ENCODE measurements around the gene VASH2. TPM values are rescaled to one million over a fixed set of nuclear protein-coding genes. Genes with fewer than 3 reads are reported as not detected.

Gene VASH2
- total RNA-seq, 2 experiments from 2014 or later = 0.34 to 0.53 TPM

- ATAC-seq = no peak
- intact Hi-C loops (cut with DNase I, micrococcal nuclease) = no loop called here
- no peaks in the 10 kb centered on the region for H3K9me3 Mint-ChIP-seq (ENCODE audit: low read depth)
- H3K4me3 Mint-ChIP-seq = no peak overlapping the region
- no peaks in the 10 kb centered on the region for H3K36me3 Mint-ChIP-seq (ENCODE audit: low read depth)
- no peak overlapping the region for H3K27ac Mint-ChIP-seq
- POLR2A ChIA-PET = no interaction called here
- CTCF ChIA-PET = interaction anchor here (1.3 kb wide), 1 partner anchor 11 kb away, joined by 4 read pairs; no protein-coding TSS in a partner anchor
- H3K4me1 Mint-ChIP-seq = no peaks in the 10 kb centered on the region
- no peak for DNase-seq
- H3K27me3 Mint-ChIP-seq = no peaks in the 10 kb centered on the region
Measured at GRCh38 chr1:212933815-212934471, 16.4 kb upstream of the VASH2 start.

DNA sequence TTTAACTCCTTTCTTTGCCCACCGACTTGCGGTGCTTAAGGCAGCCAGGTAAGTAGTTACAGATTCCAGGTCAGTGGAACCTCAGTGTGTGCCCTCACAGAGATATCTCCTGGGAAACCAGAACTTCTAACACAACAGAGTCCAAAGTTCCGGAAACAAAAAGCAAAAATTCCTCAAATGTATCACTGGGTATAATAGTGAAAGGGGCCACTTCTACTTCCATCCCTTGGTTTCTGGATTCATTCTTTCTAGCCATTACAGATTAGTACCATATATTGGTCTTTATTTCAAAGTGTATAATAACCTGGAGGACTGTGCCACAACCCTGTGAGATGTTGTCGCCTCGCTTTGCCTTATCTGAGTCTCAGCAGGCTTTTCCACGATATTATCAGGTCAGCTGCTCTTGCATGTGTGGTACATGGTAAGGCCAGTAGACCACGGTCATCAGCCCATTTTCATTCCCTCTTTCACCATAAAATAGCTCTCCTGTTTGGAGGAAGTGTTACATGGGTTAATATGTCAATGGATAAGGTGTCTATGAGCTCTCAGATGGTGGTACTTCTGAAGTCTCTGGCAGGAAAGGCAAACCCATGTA is 14.9 kb upstream of the VASH2 start:
- no peak overlapping the region for H3K27ac Mint-ChIP-seq
- intact Hi-C loops (cut with DNase I, micrococcal nuclease) = no loop called here
- POLR2A ChIA-PET = no interaction called here

DNA sequence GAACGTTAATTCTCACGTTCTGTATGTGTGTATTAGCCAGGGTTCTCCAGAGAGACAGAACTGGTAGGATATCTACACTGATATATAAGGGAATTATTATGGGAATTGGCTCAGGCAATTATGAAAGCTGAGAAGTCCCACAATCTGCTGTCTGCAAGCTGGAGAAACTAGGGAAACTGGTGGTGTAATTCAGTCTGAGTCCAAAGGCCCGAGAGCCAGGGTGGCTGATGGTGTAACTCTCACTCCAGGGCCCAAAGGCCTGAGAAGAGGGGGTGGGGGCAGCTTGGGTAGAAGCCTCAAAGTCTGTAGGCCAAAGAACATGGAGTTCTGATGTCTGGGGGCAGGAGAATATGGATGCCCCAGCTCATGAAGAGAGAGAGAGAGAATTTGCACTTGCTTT is 13.3 kb upstream of the VASH2 start:
- no peak for DNase-seq
- CTCF ChIA-PET = interaction anchor here (0.6 kb wide), 1 partner anchor 15 kb away, joined by 3 read pairs; no protein-coding TSS in a partner anchor
- H3K27me3 Mint-ChIP-seq = no peaks in the 10 kb centered on the region
- H3K36me3 Mint-ChIP-seq (ENCODE audit: low read depth) = no peaks in the 10 kb centered on the region
- H3K4me3 Mint-ChIP-seq = no peak overlapping the region
- no peaks in the 10 kb centered on the region for H3K4me1 Mint-ChIP-seq
- no peak overlapping the region for H3K27ac Mint-ChIP-seq
- POLR2A ChIA-PET = no interaction called here
- no peaks in the 10 kb centered on the region for H3K9me3 Mint-ChIP-seq (ENCODE audit: low read depth)
- intact Hi-C loops (cut with DNase I, micrococcal nuclease) = no loop called here
- no peak for ATAC-seq

More for the DNA sequence above, 14.9 kb upstream of the VASH2 start:
- CTCF ChIA-PET = interaction anchor here (0.7 kb wide), 1 partner anchor 479 kb away, joined by 3 read pairs; no protein-coding TSS in a partner anchor
- Mint-ChIP-seq H3K4me1 (no peaks in the 10 kb centered on the region), H3K27me3 (no peaks in the 10 kb centered on the region), H3K36me3 (ENCODE audit: low read depth) (no peaks in the 10 kb centered on the region), H3K4me3 (no peak overlapping the region), H3K9me3 (ENCODE audit: low read depth) (no peaks in the 10 kb centered on the region)
- ATAC-seq (no peak), DNase-seq (no peak)

- no peak for ATAC-seq
- Mint-ChIP-seq H3K27ac (no peak overlapping the region), H3K27me3 (no peaks in the 10 kb centered on the region), H3K4me1 (no peaks in the 10 kb centered on the region), H3K9me3 (ENCODE audit: low read depth) (no peaks in the 10 kb centered on the region), H3K4me3 (no peak overlapping the region), H3K36me3 (ENCODE audit: low read depth) (no peaks in the 10 kb centered on the region)
- intact Hi-C loops (cut with DNase I, micrococcal nuclease) = no loop called here
- POLR2A ChIA-PET = no interaction called here
- DNase-seq = no peak
- CTCF ChIA-PET = no interaction called here
Measured at GRCh38 chr1:212938846-212939245, 11.5 kb upstream of the VASH2 start.

- DNase-seq (no peak), ATAC-seq (no peak)
- Mint-ChIP-seq H3K27ac (no peak overlapping the region), H3K27me3 (peaks cover 1% of the 10 kb centered on the region), H3K9me3 (ENCODE audit: low read depth) (no peaks in the 10 kb centered on the region), H3K4me3 (no peak overlapping the region), H3K4me1 (no peaks in the 10 kb centered on the region), H3K36me3 (ENCODE audit: low read depth) (no peaks in the 10 kb centered on the region)
- POLR2A ChIA-PET = no interaction called here
- intact Hi-C loops (cut with DNase I, micrococcal nuclease) = loop anchor here in 1 of 2 experiments (5.0 kb wide), 1 partner anchor 594 kb away; no protein-coding TSS in a partner anchor
- CTCF ChIA-PET = interaction anchor here (0.6 kb wide), 1 partner anchor 860 kb away, joined by 3 read pairs; no protein-coding TSS in a partner anchor
Measured at GRCh38 chr1:212941452-212941851, 8.9 kb upstream of the VASH2 start.

- no peaks in the 10 kb centered on the region for H3K4me1 Mint-ChIP-seq
- intact Hi-C loops (cut with DNase I, micrococcal nuclease) = loop anchor here in 1 of 2 experiments (5.0 kb wide), 1 partner anchor 596 kb away; no protein-coding TSS in a partner anchor
- no peak overlapping the region for H3K4me3 Mint-ChIP-seq
- DNase-seq (no peak), ATAC-seq (no peak)
- no peaks in the 10 kb centered on the region for H3K9me3 Mint-ChIP-seq (ENCODE audit: low read depth)
- H3K27me3 Mint-ChIP-seq = peaks cover 1% of the 10 kb centered on the region
- ChIA-PET CTCF (interaction anchor here (0.7 kb wide), 1 partner anchor 19 kb away, joined by 5 read pairs; no protein-coding TSS in a partner anchor), POLR2A (no interaction called here)
- H3K27ac Mint-ChIP-seq = no peak overlapping the region
- H3K36me3 Mint-ChIP-seq (ENCODE audit: low read depth) = no peaks in the 10 kb centered on the region
Measured at GRCh38 chr1:212942679-212943392, 7.5 kb upstream of the VASH2 start.

GRCh38 chr1:212943393-212943710 is 7.0 kb upstream of the VASH2 start:
- ChIA-PET POLR2A (no interaction called here), CTCF (no interaction called here)
- no peak overlapping the region for H3K27ac Mint-ChIP-seq
- ATAC-seq (no peak), DNase-seq (no peak)
- no peaks in the 10 kb centered on the region for H3K9me3 Mint-ChIP-seq (ENCODE audit: low read depth)
- intact Hi-C loops (cut with DNase I, micrococcal nuclease) = loop anchor here in 1 of 2 experiments (5.0 kb wide), 1 partner anchor 596 kb away; no protein-coding TSS in a partner anchor
- H3K4me3 Mint-ChIP-seq = no peak overlapping the region
- H3K4me1 Mint-ChIP-seq = no peaks in the 10 kb centered on the region
- H3K36me3 Mint-ChIP-seq (ENCODE audit: low read depth) = no peaks in the 10 kb centered on the region
- peaks cover 1% of the 10 kb centered on the region for H3K27me3 Mint-ChIP-seq

- Mint-ChIP-seq H3K4me3 (no peak overlapping the region), H3K27ac (no peak overlapping the region), H3K9me3 (ENCODE audit: low read depth) (no peaks in the 10 kb centered on the region), H3K27me3 (peaks cover 8% of the 10 kb centered on the region), H3K36me3 (ENCODE audit: low read depth) (no peaks in the 10 kb centered on the region), H3K4me1 (no peaks in the 10 kb centered on the region)
- ChIA-PET POLR2A (no interaction called here), CTCF (no interaction called here)
- DNase-seq (no peak), ATAC-seq (no peak)
- intact Hi-C loops (cut with DNase I, micrococcal nuclease) = loop anchor here in 1 of 2 experiments (5.0 kb wide), 1 partner anchor 597 kb away; no protein-coding TSS in a partner anchor
Measured at GRCh38 chr1:212944229-212944901, 6.0 kb upstream of the VASH2 start.

GRCh38 chr1:212945056-212945455 is 5.3 kb upstream of the VASH2 start:
- DNase-seq (no peak), ATAC-seq (no peak)
- H3K9me3 Mint-ChIP-seq (ENCODE audit: low read depth) = no peaks in the 10 kb centered on the region
- H3K4me3 Mint-ChIP-seq = no peak overlapping the region
- H3K36me3 Mint-ChIP-seq (ENCODE audit: low read depth) = peaks cover under 1% of the 10 kb centered on the region
- H3K4me1 Mint-ChIP-seq = peaks cover under 1% of the 10 kb centered on the region
- CTCF ChIA-PET = no interaction called here
- no peak overlapping the region for H3K27ac Mint-ChIP-seq
- intact Hi-C loops (cut with DNase I, micrococcal nuclease) = no loop called here
- peaks cover 12% of the 10 kb centered on the region for H3K27me3 Mint-ChIP-seq
- POLR2A ChIA-PET = no interaction called here

GRCh38 chr1:212945463-212946160 is 4.7 kb upstream of the VASH2 start:
- POLR2A ChIA-PET = no interaction called here
- ATAC-seq (no peak), DNase-seq (no peak)
- Mint-ChIP-seq H3K36me3 (ENCODE audit: low read depth) (peaks cover 2% of the 10 kb centered on the region), H3K9me3 (ENCODE audit: low read depth) (no peaks in the 10 kb centered on the region), H3K27me3 (peaks cover 16% of the 10 kb centered on the region), H3K4me1 (peaks cover 3% of the 10 kb centered on the region), H3K4me3 (no peak overlapping the region), H3K27ac (no peak overlapping the region)
- intact Hi-C loops (cut with DNase I, micrococcal nuclease) = no loop called here
- CTCF ChIA-PET = interaction anchor here (1.4 kb wide), 1 partner anchor 50 kb away, joined by 4 read pairs; no protein-coding TSS in a partner anchor

DNA sequence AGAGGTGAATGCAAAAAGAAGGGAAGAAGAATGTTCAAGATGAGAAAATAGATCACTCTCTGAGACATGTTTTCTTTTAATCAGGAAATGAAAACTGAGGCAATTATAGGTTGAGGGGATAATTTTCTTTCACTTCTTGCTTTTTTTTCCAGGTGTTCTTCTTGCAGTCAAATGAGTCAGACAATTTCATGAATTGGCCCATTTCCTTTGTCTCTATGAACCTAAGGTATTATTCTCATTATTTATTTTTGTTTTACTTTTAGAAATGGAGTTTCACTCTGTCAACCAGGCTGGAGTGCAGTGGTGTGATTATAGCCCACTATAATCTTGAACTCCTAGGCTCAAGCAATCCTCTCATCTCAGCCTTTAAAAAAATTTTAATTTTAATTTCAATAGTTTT is 3.5 kb upstream of the VASH2 start:
- intact Hi-C loops (cut with DNase I, micrococcal nuclease) = no loop called here
- POLR2A ChIA-PET = no interaction called here
- Mint-ChIP-seq H3K36me3 (ENCODE audit: low read depth) (peaks cover 2% of the 10 kb centered on the region), H3K4me1 (peaks cover 6% of the 10 kb centered on the region), H3K9me3 (ENCODE audit: low read depth) (no peaks in the 10 kb centered on the region), H3K27me3 (peaks cover 20% of the 10 kb centered on the region), H3K27ac (no peak overlapping the region), H3K4me3 (no peak overlapping the region)
- CTCF ChIA-PET = interaction anchor here (1.4 kb wide), 1 partner anchor 49 kb away, joined by 4 read pairs; no protein-coding TSS in a partner anchor
- ATAC-seq (no peak), DNase-seq (no peak)
